ENCODE data around the gene NF1.
"Not testable (repeated sequence)": the region's sequence is repeated elsewhere in the genome, so short reads cannot be mapped to it uniquely, and the experiment has no call there.

Gene NF1

DNA sequence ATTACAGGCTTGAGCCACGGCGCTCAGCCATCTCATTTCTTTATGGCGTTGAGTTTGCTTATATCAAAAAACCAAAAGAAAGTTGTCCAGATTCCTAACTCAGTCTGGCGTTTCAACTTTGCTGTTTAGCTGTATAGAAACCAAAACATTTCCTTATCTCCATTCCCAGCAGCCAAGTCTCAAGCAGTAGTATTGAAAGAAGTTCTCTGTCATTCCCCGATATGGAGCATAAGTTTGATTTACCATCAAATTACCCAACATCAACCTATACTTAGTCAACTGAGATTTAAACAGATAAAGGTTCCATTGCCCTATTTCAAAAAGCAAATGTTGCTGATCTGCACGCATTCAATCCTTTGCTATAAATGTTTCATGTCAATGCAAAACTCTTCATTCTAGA lies 269.2 kb downstream of the NF1 start:
- no peak for DNase-seq

DNA sequence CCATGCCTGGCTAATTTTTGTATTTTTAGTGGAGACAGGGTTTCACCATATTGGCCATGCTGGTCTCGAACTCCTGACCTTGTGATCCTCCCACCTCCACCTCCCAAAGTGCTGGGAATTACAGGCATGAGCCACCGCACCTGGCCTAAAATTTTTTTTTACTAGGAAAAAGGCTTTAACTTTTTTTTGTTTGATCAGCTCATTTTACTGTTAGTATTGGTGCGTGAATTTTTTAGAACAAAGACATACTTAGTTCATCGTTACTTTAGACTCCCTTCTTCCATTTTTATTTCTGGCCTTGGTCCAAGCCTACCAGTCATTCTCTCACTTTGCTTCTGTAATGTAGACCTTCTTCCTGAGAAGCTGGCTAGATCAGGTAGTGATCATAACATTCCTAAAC lies 271.3 kb downstream of the NF1 start:
- DNase-seq, result no peak

DNA sequence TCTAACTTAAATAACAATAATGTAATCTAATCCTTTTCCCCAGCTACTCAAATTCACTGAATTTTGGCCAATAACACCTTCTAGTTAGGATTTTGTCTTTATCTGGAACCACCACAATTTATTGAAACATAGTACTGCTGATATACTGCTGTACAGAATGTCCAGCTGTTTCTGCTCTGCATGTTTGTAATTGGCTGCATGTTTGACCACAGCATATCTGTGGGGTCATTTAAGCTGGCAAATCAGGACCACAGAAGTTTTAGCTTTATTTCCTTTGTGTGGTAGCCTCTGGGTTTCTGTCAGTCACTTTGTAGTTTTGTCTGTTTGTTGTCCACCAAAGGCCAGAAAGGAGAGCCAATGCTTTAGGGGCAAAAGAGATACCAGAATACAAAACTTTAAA lies 274.5 kb downstream of the NF1 start:
- DNase-seq, result no peak

DNA sequence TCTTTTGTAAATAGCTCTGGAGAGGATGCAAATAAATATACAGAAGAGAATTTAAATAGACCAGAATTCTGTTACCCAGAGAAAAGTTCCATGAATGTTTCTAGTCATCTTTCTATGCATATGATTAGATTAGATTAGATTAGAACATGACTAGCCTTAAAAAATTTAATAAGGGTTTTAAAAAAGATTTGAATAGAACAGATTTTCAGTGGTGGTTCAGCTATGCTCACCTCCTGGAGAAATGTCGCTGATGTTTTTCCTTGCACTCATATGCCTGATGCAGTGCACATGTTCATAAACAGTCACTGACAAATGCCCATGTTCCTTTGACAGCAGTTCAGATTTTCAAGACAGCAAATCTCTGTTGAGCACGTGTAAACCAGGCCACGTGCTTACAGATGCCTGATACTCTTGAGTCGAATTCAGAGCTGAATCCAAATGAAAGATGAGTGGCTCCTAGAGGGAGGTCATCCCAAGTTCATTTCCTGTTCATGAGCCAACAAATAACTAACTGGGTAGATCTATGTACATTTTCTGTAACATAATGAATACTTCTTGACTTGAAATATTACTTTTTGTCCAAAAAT lies 276.8 kb downstream of the NF1 start:
- DNase-seq, result no peak

DNA sequence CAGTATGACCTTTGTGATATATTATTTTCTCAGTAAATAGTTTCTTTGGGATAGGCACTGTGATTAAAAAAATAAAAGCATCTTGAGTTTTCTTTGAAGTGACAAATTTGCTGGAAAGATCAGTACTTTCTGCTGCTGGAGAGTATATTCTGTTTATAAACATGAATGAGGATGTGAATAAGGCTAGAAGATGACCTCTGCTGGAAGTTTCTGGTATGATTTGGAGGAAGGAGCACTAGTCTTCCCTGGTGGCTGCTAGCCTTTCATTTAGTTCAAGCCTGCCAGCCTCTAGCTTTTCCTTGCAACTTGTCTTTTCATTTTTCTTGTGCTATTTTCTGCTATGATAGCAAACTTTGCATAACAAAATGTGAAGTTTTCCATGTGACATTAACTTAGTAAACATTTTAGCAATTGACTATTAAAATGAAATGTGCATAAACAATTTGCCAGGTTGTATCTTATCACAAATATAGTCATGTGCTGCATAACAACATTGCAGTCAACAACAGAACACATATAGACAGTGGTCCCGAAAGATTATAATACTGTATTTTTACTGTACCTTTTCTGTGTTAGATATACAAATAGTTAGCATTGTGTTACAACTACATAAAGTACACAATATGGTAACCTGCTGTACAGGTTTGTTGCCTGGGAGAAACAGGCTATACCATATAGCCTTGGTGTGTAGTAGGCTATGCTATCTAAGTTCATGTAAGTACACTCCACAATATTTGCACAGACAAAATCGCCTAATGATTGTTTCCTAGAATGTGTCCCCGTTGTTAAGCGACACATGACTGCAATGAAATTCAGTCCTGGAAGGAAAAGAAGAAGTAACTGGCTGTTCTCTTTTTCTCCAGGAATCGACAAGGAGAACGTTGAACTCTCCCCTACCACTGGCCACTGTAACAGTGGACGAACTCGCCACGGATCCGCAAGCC lies 278.6 kb downstream of the NF1 start:
- DNase-seq, result no peak

DNA sequence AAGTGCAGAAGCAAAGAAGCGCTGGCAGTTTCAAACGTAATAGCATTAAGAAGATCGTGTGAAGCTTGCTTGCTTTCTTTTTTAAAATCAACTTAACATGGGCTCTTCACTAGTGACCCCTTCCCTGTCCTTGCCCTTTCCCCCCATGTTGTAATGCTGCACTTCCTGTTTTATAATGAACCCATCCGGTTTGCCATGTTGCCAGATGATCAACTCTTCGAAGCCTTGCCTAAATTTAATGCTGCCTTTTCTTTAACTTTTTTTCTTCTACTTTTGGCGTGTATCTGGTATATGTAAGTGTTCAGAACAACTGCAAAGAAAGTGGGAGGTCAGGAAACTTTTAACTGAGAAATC lies 279.3 kb downstream of the NF1 start:
- DNase-seq, result no peak

DNA sequence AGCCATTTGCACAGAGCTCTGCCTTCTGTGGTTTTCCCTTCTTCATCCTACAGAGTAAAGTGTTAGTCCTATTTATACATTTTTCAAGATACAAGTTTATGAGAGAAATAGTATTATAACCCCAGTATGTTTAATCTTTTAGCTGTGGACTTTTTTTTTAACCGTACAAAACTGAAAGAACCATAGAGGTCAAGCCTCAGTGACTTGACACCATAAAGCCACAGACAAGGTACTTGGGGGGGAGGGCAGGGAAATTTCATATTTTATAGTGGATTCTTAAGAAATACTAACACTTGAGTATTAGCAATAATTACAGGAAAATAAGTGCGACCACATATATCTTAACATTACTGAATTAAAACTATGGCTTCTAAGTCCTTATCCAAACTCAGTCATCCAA lies 279.7 kb downstream of the NF1 start:
- DNase-seq, result no peak

DNA sequence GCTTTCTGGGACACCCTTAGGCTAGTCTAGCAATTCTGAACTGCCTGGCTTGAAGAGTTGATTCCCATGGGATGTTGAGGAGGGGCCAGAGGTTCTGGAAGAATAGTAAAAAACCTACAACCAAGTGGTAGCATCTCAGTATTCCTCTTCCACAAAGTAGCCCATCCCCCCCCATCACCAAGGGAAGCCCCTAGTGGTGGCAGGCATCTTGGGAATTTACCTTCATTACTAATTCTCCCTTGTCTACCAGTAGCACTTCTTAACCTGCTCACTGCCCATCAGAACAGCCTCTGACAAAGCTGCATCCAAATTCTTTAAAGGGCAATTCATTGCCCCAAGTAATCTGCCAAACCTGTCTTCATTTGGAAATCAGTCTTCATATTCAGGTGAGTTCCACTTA lies 283.9 kb downstream of the NF1 start:
- no peak for DNase-seq

DNA sequence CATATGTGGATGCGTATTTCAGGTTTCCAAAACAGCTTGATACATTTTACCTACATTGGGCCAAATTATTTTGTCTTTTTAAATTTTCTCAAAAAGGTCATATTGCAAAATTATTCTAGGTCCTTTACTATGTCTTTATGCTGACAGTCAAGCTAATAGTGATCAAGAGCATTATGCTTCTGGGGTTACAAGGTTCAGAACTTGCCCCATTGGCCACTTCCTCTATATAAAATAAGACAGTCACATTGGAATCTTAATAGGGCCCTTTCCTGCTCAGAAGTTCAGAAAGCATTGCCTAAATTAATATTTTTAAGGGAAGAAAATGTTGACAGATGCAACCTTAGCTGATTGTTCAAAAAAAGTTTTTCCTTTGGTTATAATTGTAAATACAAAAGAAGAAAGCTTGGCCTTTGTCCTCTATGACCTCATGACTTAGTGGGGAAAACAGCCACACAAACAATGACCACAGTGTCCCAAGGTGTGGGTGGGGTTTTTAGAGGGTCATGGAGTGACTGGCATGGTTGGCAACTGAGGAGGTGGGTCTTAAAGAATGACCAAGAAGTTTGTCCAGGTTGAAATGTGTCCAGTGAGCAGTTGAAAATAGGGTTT lies 284.9 kb downstream of the NF1 start:
- DNase-seq, result no peak

DNA sequence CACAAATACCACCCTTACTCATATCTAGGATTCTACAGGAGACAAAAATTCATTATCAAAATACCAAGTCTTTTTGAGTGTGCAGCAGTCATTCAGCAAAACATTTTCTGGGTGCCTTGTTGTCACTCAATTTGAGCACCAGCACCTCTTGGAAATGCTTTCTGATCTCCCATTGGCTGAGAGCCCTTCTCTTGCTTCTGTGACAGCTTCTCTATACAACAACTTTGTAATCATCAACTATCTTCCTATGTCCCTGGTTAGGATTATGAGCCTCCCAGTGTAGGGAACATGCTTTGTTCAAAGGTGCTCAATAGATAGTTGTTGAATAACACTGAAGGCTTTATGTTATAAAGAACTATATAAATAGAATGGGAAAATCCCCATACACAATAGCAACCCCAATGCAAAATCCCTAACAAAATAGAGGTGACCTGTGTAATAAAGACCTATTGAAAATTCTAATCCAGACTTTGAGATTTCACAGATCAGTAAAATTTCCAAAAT lies 286.4 kb downstream of the NF1 start:
- no peak for DNase-seq

DNA sequence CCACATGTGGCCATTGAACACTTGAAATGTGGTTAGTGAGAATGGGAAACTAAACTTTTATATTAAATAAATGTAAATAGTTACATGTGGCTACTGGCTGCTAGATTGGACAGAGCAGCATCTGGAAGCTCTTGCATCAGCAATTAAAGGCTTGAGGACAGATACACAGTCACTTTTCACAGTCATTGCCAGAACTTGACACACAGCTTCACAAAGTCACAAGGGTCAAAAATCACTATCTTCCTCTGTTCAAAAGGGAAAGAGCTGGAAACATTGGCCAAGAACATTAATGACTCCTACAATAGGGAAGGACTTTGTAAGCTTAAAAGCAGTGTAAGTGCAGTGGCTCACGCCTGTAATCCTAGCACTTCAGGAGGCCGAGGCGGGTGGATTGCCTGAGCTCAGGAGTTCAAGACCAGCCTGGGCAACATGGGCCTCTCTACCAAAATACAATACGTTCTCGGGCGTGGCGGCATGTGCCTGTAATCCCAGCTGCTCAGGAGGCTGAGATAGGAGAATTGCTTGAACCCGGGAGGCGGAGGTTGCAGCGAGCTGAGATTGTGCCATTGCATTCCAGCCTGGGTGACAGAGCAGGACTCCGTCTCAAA lies 288.0 kb downstream of the NF1 start:
- DNase-seq, result not testable (repeated sequence)

DNA sequence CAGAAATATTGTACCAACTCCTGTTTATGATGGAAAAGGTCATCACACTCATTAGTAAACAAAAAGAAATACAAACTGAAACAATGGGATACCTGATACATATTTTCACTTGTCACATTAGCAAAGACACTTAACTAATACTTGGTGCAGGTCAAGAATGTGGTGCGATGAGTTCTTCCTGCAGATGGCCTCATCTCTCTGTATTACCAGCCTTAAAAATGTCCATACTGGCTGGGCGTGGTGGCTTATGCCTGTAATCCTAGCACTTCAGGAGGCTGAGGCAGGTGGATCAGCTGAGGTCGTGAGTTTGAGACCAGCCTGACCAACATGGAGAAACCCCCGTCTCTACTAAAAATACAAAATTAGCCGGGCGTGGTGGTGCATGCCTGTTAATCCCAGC lies 288.7 kb downstream of the NF1 start:
- DNase-seq, result not testable (repeated sequence)

DNA sequence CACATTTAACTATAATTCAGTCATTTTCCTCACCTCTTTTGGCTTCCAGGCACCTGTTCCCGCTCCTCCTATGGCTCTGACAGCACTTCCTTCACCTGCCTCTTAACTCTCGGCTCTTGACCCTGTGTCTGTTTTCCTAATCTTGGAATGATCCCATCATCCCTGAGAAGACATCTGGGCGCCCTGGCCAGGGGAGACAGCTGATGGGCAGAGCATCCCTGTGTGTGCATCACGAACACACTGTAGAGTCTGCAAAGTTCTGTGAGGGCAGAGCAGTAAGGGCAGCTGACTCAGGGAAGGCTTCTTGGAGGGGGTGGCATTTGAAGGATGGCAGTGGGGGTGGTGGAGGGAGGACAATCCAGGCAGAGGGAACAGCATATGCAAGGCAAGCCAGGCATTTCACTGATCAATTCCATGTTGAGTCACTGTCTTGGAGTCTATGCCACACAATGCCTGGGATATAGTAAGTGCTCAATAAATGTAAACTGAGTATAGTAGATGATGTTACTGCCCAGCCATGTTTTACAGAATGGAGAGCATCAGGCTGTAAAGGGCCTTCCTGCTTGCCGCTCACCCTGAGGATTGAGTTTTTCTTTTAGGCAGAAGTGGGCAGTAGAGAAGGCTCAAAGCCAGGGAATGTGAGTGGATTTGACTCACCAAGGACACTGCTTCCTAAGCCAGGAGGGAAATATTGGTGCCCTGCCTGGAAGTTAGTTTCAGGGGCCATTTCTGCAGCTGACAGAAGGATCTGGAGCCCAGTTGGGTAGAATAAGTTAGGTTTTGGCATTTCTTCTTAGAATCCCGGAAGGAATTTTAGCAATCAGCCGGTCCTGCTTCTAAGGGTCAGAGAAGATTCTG lies 290.9 kb downstream of the NF1 start:
- no peak for DNase-seq

DNA sequence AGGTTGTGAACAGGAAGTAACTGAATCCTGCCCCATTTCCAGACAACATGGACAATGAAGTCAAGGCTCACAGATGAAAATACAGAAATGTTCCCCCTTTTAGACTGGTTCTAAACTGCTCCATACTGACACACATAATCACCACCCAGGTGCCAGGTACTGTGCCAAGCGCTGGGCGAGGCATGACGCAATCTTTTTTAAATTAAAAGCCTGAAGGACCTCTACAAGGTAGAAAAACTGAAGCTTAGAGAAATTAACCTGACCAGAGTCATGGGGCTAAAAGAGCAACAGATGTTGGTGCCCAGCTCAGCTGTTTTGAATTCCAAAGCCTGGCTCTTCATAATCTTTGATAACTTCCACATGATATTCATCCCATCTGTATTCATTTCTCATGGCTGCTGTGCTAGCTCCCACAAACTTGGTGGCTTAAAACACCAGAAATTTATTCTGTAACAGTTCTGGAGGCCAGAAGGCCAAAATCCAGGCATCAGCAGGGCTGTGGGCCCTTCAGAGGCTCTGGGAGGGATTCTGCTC lies 291.8 kb downstream of the NF1 start:
- DNase-seq, result no peak

DNA sequence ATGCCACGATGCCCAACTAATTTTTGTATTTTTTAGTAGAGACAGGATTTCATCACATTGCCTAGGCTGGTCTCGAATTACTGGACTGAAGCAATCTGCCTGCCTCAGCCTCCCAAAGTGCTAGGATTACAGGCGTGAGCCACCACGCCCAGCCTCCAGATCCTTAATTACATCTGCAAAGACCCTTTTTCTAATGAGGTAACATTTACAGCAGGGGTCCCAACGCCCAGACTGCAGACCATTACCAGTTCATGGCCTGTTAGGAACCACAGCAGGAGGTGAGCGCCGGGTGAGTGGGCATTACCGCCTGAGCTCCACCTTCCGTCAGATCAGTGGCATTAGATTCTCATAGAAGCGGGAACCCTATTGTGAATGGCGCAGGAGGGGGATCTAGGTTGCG lies 292.7 kb downstream of the NF1 start:
- DNase-seq, result no peak

DNA sequence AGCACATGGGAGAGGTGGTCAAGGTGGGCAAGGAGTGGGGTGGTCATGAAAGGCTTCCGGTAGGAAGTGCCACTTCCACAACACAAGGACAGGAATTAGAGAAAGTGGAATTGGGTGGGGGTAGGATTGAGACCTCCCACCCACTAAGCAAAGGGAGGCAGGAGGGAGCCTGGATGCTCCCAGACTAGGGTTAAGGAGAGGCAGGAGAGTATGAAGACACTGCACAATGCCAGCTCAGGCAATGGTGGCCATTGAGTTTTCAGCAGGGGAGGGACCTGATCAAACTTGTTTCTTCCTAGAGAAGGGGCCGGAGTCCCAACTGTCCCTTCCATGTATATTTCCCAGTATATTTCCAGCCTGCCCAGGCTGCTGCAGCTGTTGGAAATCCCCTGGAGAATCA lies 293.6 kb downstream of the NF1 start:
- no peak for DNase-seq

DNA sequence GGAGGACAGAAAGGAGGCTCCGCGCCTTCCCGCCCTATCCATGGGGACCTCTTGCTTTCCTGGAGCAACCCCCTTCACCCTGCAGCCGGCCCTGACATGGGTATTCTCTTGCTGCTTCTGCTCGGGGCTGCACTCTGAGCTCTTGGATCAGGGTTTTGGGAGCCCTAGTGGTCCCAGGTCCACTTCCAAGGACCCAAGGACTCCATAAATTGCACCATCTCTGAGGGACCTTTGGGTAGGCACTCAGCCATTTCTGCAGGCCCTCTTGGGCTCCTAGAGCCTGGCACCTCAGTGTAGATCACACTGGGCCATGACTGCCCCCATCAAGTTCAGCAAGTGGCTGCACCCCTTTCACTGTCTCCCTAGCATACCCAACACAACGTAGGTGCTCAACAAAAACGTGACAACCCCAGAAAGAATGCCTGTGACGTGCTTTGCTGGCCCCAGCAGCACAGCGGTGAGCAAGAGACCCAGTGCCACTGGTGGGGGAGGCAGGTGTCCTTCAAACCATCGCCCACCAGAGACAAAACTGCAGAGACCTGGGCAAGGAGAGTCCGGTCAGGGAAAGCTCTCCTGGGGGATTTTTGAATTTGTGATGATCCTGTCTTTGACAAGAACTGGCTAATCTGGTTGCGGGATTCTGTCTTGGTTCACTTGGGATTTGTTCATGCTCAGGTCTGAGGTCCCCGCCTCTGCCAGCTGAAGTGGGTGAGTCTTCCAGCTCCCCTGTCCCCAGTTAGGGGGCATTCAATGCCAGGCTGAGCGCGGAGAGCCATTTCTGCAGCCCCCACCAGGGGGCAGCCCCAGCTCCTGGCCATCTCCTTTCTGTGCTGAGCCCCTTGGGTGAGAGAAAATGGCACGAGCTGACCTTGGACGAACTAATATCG lies 294.2 kb downstream of the NF1 start:
- no peak for DNase-seq

DNA sequence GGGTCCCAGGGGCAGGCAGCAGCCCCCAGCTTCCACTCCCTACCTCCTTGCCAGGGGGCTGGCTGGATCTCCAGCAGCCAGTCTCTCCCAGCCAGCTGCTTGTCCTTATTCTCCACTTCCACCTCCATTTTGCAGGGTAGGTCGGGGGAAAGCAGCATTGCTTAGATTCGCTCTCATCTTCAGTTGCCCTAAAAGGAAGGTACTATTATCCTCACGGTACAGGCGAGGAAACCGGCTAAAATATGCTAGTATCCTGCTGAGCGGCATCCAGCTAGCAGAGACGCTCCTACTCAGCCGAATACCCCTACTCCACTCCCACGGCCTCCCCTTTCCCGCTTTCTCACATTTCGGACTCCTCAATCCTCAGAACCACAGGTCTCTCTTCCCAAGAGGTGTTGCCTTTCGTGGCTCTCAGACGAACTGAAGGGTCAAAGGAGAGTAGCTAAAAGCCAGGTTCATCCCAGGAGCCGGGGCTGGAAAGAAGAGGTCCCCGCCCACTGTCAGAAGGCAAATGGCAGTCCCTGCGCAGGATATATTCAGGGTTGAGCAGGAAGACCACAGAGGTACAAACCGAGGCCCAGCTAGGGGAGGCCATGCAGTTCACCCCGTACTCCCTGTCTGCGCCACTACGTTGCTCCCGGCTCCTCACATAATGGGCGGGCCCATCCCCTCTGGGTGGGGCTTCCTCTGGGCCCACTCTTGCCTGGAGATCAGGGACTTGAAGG lies 295.0 kb downstream of the NF1 start:
- no peak for DNase-seq

DNA sequence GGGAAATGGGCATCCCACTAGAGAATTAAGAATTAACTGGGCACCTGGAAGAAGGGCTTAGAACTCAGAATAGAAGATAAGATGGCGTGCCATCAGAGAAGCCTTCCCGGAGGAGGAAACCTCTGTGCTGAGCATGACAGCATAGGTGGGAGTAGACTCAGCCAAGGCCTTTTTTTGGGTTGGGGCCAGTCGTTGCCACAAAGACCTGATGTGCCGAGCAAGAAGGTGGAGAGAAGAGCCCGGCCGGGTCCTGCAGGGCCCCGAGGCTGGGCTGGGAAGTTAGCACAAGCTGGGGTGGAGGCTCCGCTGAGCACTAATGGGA lies 295.6 kb downstream of the NF1 start:
- no peak for DNase-seq

DNA sequence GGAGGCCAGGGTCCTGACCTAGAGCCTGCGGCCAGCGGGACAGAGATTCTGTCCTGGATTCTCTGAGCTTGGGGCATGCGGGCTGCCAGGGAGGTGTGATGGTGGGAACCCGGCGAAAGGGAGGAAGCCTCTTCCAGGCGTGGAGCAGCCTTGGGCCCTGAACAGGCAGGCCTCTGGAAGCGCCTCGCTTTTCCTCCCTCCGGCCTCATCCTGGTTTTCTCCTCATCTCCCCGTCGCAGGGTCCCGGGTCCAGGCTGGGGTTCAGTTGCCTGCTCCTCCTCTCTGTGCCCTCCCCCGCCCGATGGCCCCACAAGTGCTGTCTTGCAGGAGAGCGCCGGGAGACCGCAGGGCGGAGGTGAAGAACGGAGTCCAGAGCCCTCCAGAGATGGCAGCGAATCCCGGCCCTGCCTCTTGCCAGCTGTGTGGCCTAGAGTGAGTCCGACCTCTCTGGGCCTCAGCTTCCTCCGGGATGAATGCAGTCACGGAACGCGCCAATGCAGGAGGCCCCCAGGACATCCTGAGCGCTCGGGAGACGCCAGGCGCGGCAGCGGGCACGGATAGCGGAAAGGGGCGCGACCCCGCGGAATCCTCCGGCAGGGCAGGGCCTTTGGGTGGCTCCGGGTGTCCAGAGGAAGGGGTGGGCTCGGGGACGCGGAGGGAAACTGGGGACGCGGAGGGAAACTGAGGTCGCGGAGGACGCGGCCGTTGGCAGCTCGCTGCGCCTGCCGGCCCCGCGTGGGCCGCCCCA lies 296.1 kb downstream of the NF1 start:
- DNase-seq, result no peak

Data from SHP77 treated with DMSO at 0.1 percent for 48 hours (cell line).